K562 (cell line): ENCODE data around the gene IKBKG. TPM values are rescaled to one million over a fixed set of nuclear protein-coding genes. Genes with fewer than 3 reads are reported as not detected.

Source experiments
- BDP1 ChIP-seq: IDR thresholded peaks from 3 replicates; pipeline ENCODE4 v1.6.1; 2011; ENCODE audit not compliant: insufficient read length, insufficient read depth
- CGGBP1 ChIP-seq: fragments of 250-450 bp; sonication (Bioruptor Pico); IDR thresholded peaks from 2 replicates; pipeline ENCODE4 v1.9.0; 2021; ENCODE audit warnings: mild to moderate bottlenecking
- DMBX1 ChIP-seq: fragments of 250-450 bp; sonication (Bioruptor Pico); IDR thresholded peaks from 2 replicates; pipeline ENCODE4 v1.8.0; 2022; ENCODE audit warnings: inconsistent platforms, mild to moderate bottlenecking, moderate library complexity, borderline replicate concordance
- E2F8 ChIP-seq: fragments of 450-650 bp; IDR thresholded peaks from 2 replicates; pipeline ENCODE4 v1.7.1; 2018; ENCODE audit warnings: mild to moderate bottlenecking, low read depth; ENCODE audit not compliant: partially characterized antibody
- EWSR1 ChIP-seq: fragments of 450-650 bp; IDR thresholded peaks from 2 replicates; pipeline ENCODE4 v1.6.1; 2018; ENCODE audit warnings: borderline replicate concordance, mild to moderate bottlenecking, low read depth, moderate library complexity; ENCODE audit not compliant: partially characterized antibody
- MBD1 ChIP-seq: fragments of 250-450 bp; sonication (Bioruptor Pico); IDR thresholded peaks from 2 replicates; pipeline ENCODE4 v1.8.0; 2022; ENCODE audit warnings: inconsistent platforms
- PATZ1 ChIP-seq: fragments of 250-450 bp; sonication (Bioruptor Pico); IDR thresholded peaks from 2 replicates; pipeline ENCODE4 v1.5.0; 2020; ENCODE audit warnings: mild to moderate bottlenecking, borderline replicate concordance
- PHB2 ChIP-seq: fragments of 450-650 bp; IDR thresholded peaks from 2 replicates; pipeline ENCODE4 v1.6.1; 2017; ENCODE audit warnings: low read depth
- RB1 ChIP-seq: fragments of 450-650 bp; IDR thresholded peaks from 2 replicates; pipeline ENCODE4 v1.6.1; 2017; ENCODE audit warnings: low read depth, mild to moderate bottlenecking
- RBBP5 ChIP-seq: fragments of 200-600 bp; sonication (generic); IDR thresholded peaks from 2 replicates; pipeline ENCODE4 v1.6.1; 2012; ENCODE audit warnings: borderline replicate concordance, mild to moderate bottlenecking, low read length, control low read depth, inconsistent platforms; ENCODE audit not compliant: insufficient read depth, poor library complexity, severe bottlenecking
- SMARCA4 ChIP-seq: fragments of 450-650 bp; IDR thresholded peaks from 2 replicates; pipeline ENCODE4 v1.6.1; 2016
- TBL1XR1 ChIP-seq, 2 experiments: IDR thresholded peaks; 2 replicates each; pipeline ENCODE4 v1.6.1; 2012; ENCODE audit warnings: improper control_type of control experiment in 2 of 2, low read length in 2 of 2, mild to moderate bottlenecking in 1 of 2
- TRIM25 ChIP-seq: fragments of 450-650 bp; IDR thresholded peaks from 2 replicates; pipeline ENCODE4 v1.7.0; 2016; ENCODE audit warnings: borderline replicate concordance
- XRCC3 ChIP-seq: fragments of 450-650 bp; IDR thresholded peaks from 2 replicates; pipeline ENCODE4 v1.6.1; 2017; ENCODE audit warnings: mild to moderate bottlenecking, moderate library complexity
- ZNF277 ChIP-seq: fragments of 250-450 bp; sonication (Bioruptor Pico); IDR thresholded peaks from 2 replicates; pipeline ENCODE4 v1.8.0; 2022; ENCODE audit warnings: inconsistent platforms, mild to moderate bottlenecking, moderate library complexity, borderline replicate concordance
- ZNF445 ChIP-seq: fragments of 250-450 bp; sonication (Bioruptor Pico); IDR thresholded peaks from 2 replicates; pipeline ENCODE4 v1.4.0; 2020; ENCODE audit warnings: low read depth, mild to moderate bottlenecking, moderate library complexity
- ZSCAN32 ChIP-seq: fragments of 450-650 bp; formaldehyde crosslinking; IDR thresholded peaks from 2 replicates; pipeline ENCODE4 v1.4.0; 2020; ENCODE audit warnings: mild to moderate bottlenecking, moderate library complexity
- polyA plus RNA-seq, 8 experiments: library from polyadenylated mRNA; depleted of rRNA in 4 of 8; stranded (reverse) in 5 of 8; unstranded in 3 of 8; fragments of >200 nt; fragmentation: Nextera tagmentation in 2 of 8; fragmentation: Illumina TruSeq in 1 of 8; extraction: Ambion mirVana in 2 of 8; extraction: Trizol in 1 of 8; gene quantifications; 2 replicates each; pipeline versions ENCODE4 v1.2.1 to v1.2.3, GENCODE V29; 2011 to 2014; ENCODE audit warnings: inconsistent platforms in 1 of 8, missing spikeins in 1 of 8
- total RNA-seq, 7 experiments: library from RNA; depleted of rRNA in 6 of 7; stranded (reverse); fragments of >200 nt in 6 of 7; fragmentation: Illumina TruSeq in 2 of 7; extraction: Trizol in 2 of 7; gene quantifications; 2 replicates each; pipeline versions ENCODE4 v1.2.1 to v1.2.3, GENCODE V29; 2011 to 2021; ENCODE audit warnings: low replicate concordance in 1 of 7

IKBKG gene
- total and polyA plus RNA-seq, 9 of the 15 experiments (the other 6 are each of a cell fraction or from before 2014, with no cell fraction given), result 0.68 to 60.0 (median 21.9) TPM

GRCh38 chrX:154534526-154535322 lies 12.7 kb upstream of the IKBKG start (continued):
- TF ChIP-seq PATZ1 (no peak), MBD1 (no peak), BDP1 (no peak), TBL1XR1 (IDR thresholded peaks at IDR 0.05; ENCODE audit: low read length in 2 of 2) (no peak), CGGBP1 (CRISPR knock-in tag) (no peak), XRCC3 (no peak), EWSR1 (no peak), SMARCA4 (no peak), E2F8 (peak; percentile 26), ZNF277 (CRISPR knock-in tag) (no peak), DMBX1 (no peak), ZSCAN32 (CRISPR knock-in tag) (no peak), RBBP5 (no peak), TRIM25 (no peak), RB1 (peak; percentile 95), ZNF445 (CRISPR knock-in tag) (no peak), PHB2 (no peak)
